ENCODE results near the gene ZNF76. TPM values are rescaled to one million over a fixed set of nuclear protein-coding genes. Genes with fewer than 3 reads are reported as not detected.

ZNF76 gene
- total and polyA plus RNA-seq, 4 donors = 10.6 to 18.4 (median 12.4) TPM

DNA sequence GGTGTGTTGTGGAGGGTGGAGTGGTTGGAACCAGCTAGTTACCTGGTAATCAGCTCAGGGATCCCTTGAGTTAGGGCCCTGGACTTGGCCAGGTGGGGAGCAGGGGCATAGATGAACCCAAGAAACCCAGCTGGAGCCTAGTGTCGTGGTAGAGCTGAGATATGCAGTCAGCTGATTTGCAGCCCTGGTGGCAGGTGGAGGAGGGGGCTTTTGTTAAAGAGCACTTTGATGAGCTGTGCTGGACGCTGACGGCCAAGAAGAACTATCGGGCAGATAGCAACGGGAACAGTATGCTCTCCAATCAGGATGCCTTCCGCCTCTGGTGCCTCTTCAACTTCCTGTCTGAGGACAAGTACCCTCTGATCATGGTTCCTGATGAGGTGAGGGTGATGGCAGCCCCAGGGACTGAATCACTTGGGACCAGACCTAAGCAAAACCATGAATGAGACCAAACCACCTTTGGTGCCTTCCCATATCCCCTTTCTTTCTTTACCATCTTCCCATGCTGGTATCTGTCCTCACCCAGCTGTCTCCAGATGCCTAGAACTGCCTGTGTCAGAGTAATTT lies 50.8 kb downstream of the ZNF76 start (continued):
- TF ChIP-seq FOXA1 (IDR thresholded peaks at IDR 0.05) = no peak
- TF ChIP-seq YY1 (IDR thresholded peaks at IDR 0.05) = no peak
- TF ChIP-seq FOXA2 (IDR thresholded peaks at IDR 0.05) = no peak
- TF ChIP-seq RAD21 (IDR thresholded peaks at IDR 0.05) = no peak
- TF ChIP-seq, protein P1, sequence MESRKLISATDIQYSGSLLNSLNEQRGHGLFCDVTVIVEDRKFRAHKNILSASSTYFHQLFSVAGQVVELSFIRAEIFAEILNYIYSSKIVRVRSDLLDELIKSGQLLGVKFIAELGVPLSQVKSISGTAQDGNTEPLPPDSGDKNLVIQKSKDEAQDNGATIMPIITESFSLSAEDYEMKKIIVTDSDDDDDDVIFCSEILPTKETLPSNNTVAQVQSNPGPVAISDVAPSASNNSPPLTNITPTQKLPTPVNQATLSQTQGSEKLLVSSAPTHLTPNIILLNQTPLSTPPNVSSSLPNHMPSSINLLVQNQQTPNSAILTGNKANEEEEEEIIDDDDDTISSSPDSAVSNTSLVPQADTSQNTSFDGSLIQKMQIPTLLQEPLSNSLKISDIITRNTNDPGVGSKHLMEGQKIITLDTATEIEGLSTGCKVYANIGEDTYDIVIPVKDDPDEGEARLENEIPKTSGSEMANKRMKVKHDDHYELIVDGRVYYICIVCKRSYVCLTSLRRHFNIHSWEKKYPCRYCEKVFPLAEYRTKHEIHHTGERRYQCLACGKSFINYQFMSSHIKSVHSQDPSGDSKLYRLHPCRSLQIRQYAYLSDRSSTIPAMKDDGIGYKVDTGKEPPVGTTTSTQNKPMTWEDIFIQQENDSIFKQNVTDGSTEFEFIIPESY (IDR thresholded peaks at IDR 0.05) = no peak
- no peak for TF ChIP-seq MAX (IDR thresholded peaks at IDR 0.05)
- TF ChIP-seq SP1 (IDR thresholded peaks at IDR 0.05) = no peak

GRCh38 chr6:35311390-35312075 lies 52.0 kb downstream of the ZNF76 start:
- H3K36me3 ChIP-seq (ENCODE audit: control insufficient read depth in 4 of 4, insufficient read depth in 3 of 4, low read depth in 1 of 4, low read length in 3 of 4) = no peaks in the 10 kb centered on the region
- DNase-seq (ENCODE audit: low spot score) = no peak
- no peaks in the 10 kb centered on the region for H3K9me3 ChIP-seq (ENCODE audit: control insufficient read depth in 4 of 4, low read length in 3 of 4)
- no peak overlapping the region for H3K9ac ChIP-seq (ENCODE audit: low read depth in 1 of 2, low read length in 2 of 2)
- H3K4me3 ChIP-seq (ENCODE audit: low read depth in 1 of 3, low read length in 3 of 3) = no peak overlapping the region
- peaks cover 0 to 5% (median 4%) of the 10 kb centered on the region in 4 donors for H3K4me1 ChIP-seq (ENCODE audit: control insufficient read depth in 4 of 4, insufficient read depth in 4 of 4, low read length in 3 of 4)
- no peak for TF ChIP-seq MAX (IDR thresholded peaks at IDR 0.05)
- TF ChIP-seq REST (IDR thresholded peaks at IDR 0.05) = no peak
- 68% methylated on average over 6 of the region's 6 CpGs for WGBS
- H3K27me3 ChIP-seq (ENCODE audit: control insufficient read depth in 4 of 4, insufficient read depth in 4 of 4, low read length in 3 of 4) = no peaks in the 10 kb centered on the region
- peak overlapping the region; percentile 23 to 26 for H3K27ac ChIP-seq (ENCODE audit: low read depth in 1 of 2, low read length in 2 of 2)

GRCh38 chr6:35312076-35312800 lies 52.7 kb downstream of the ZNF76 start:
- no peak for DNase-seq (ENCODE audit: low spot score)
- H3K9ac ChIP-seq (ENCODE audit: low read depth in 1 of 2, low read length in 2 of 2) = no peak overlapping the region
- H3K36me3 ChIP-seq (ENCODE audit: control insufficient read depth in 4 of 4, insufficient read depth in 3 of 4, low read depth in 1 of 4, low read length in 3 of 4) = no peaks in the 10 kb centered on the region
- H3K27ac ChIP-seq (ENCODE audit: low read depth in 1 of 2, low read length in 2 of 2) = peak overlapping the region; percentile 18 to 26
- no peaks in the 10 kb centered on the region for H3K27me3 ChIP-seq (ENCODE audit: control insufficient read depth in 4 of 4, insufficient read depth in 4 of 4, low read length in 3 of 4)
- H3K4me1 ChIP-seq (ENCODE audit: control insufficient read depth in 4 of 4, insufficient read depth in 4 of 4, low read length in 3 of 4) = peaks cover 0 to 5% (median 4%) of the 10 kb centered on the region in 4 donors
- H3K9me3 ChIP-seq (ENCODE audit: control insufficient read depth in 4 of 4, low read length in 3 of 4) = no peaks in the 10 kb centered on the region
- 94% methylated on average over 19 of the region's 19 CpGs for WGBS
- H3K4me3 ChIP-seq (ENCODE audit: low read depth in 1 of 3, low read length in 3 of 3) = no peak overlapping the region
- TF ChIP-seq NR2F2 (IDR thresholded peaks at IDR 0.05) = no peak
- no peak for TF ChIP-seq SP1 (IDR thresholded peaks at IDR 0.05)
- TF ChIP-seq, protein P2, sequence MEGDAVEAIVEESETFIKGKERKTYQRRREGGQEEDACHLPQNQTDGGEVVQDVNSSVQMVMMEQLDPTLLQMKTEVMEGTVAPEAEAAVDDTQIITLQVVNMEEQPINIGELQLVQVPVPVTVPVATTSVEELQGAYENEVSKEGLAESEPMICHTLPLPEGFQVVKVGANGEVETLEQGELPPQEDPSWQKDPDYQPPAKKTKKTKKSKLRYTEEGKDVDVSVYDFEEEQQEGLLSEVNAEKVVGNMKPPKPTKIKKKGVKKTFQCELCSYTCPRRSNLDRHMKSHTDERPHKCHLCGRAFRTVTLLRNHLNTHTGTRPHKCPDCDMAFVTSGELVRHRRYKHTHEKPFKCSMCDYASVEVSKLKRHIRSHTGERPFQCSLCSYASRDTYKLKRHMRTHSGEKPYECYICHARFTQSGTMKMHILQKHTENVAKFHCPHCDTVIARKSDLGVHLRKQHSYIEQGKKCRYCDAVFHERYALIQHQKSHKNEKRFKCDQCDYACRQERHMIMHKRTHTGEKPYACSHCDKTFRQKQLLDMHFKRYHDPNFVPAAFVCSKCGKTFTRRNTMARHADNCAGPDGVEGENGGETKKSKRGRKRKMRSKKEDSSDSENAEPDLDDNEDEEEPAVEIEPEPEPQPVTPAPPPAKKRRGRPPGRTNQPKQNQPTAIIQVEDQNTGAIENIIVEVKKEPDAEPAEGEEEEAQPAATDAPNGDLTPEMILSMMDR (IDR thresholded peaks at IDR 0.05; ENCODE audit: low read depth, low read length, missing input control) = no peak
- no peak for TF ChIP-seq HNF4G (IDR thresholded peaks at IDR 0.05)
- TF ChIP-seq REST (IDR thresholded peaks at IDR 0.05) = no peak
- TF ChIP-seq TAF1 (conservative IDR thresholded peaks at IDR 0.05) = no peak
- TF ChIP-seq FOXA1 (IDR thresholded peaks at IDR 0.05) = no peak
- no peak for TF ChIP-seq HNF4A (conservative IDR thresholded peaks at IDR 0.05)
- no peak for TF ChIP-seq JUND (IDR thresholded peaks at IDR 0.05)
- TF ChIP-seq FOXA2 (IDR thresholded peaks at IDR 0.05) = no peak
- TF ChIP-seq RAD21 (IDR thresholded peaks at IDR 0.05) = no peak
- TF ChIP-seq RXRA (IDR thresholded peaks at IDR 0.05) = no peak
- TF ChIP-seq GABPA (IDR thresholded peaks at IDR 0.05 in 1 of 2, conservative IDR thresholded peaks at IDR 0.05 in 1 of 2) = no peak
- TF ChIP-seq YY1 (IDR thresholded peaks at IDR 0.05) = no peak

All from liver (tissue), 9 donors.